Measurements from ENCODE around the gene TMC8.

GRCh38 chr17:78146881-78147280 is 16.3 kb downstream of the TMC8 start:
- TF ChIP-seq CTCF (IDR thresholded peaks at IDR 0.05) (no peak), POLR2A (IDR thresholded peaks at IDR 0.05) (no peak), POLR2AphosphoS5 (IDR thresholded peaks at IDR 0.05) (no peak), EP300 (IDR thresholded peaks at IDR 0.05) (no peak)
